HS-5 (cell line): Measurements from ENCODE around the gene C15orf61.

Experiments
- DNase-seq: peaks from one replicate; pipeline ENCODE4 v3.0.0-alpha.2; 2012; ENCODE audit warnings: low read depth

The C15orf61 gene

GRCh38 chr15:67512933-67513714, 7.8 kb upstream of the C15orf61 start:
- DNase-seq: no peak

- DNase-seq: no peak
Observed at GRCh38 chr15:67515090-67515489, 5.8 kb upstream of the C15orf61 start.

- DNase-seq: no peak
Observed at GRCh38 chr15:67515557-67515956, 5.4 kb upstream of the C15orf61 start.

GRCh38 chr15:67520321-67521028, 456 bp upstream of the C15orf61 start:
- no peak for DNase-seq

GRCh38 chr15:67521783-67522568, 1.0 kb downstream of the C15orf61 start:
- no peak for DNase-seq

- DNase-seq: no peak
Observed at GRCh38 chr15:67523330-67523729, 2.4 kb downstream of the C15orf61 start.

GRCh38 chr15:67524235-67524634, 3.3 kb downstream of the C15orf61 start:
- no peak for DNase-seq

- no peak for DNase-seq
Observed at GRCh38 chr15:67528513-67528912, 7.6 kb downstream of the C15orf61 start.

- DNase-seq: peak; percentile 80
Observed at GRCh38 chr15:67531379-67531914, 10.5 kb downstream of the C15orf61 start.

GRCh38 chr15:67533873-67534272, 12.9 kb downstream of the C15orf61 start:
- DNase-seq: no peak

GRCh38 chr15:67534360-67534759, 13.4 kb downstream of the C15orf61 start:
- DNase-seq: no peak

- no peak for DNase-seq
Observed at GRCh38 chr15:67537771-67538170, 16.8 kb downstream of the C15orf61 start.

GRCh38 chr15:67542420-67543347, 21.8 kb downstream of the C15orf61 start, which contains the start of gene MAP2K5:
Gene MAP2K5, plus strand, starts transcription at chr15:67542703. Its CDS starts 633 bp downstream, at chr15:67543336.
- DNase-seq: no peak

GRCh38 chr15:67543348-67543718, 22.4 kb downstream of the C15orf61 start:
- no peak for DNase-seq

- no peak for DNase-seq
Observed at GRCh38 chr15:67544475-67544874, 23.5 kb downstream of the C15orf61 start.

GRCh38 chr15:67545864-67546263, 24.9 kb downstream of the C15orf61 start:
- DNase-seq: no peak

- no peak for DNase-seq
Observed at GRCh38 chr15:67547064-67547463, 26.1 kb downstream of the C15orf61 start.

- no peak for DNase-seq
Observed at GRCh38 chr15:67547836-67548235, 26.9 kb downstream of the C15orf61 start.

- DNase-seq: no peak
Observed at GRCh38 chr15:67548236-67548852, 27.4 kb downstream of the C15orf61 start.

- DNase-seq: no peak
Observed at GRCh38 chr15:67548862-67549651, 28.1 kb downstream of the C15orf61 start.
